Liver (tissue), 9 donors: ENCODE measurements around the gene GALNT9. TPM values are rescaled to one million over a fixed set of nuclear protein-coding genes. Genes with fewer than 3 reads are reported as not detected.

Source experiments
- DNase-seq: peaks from one replicate; pipeline ENCODE4 v3.0.0-alpha.2; 2017; ENCODE audit warnings: low spot score
- H3K27ac ChIP-seq, 2 donors: one replicate each; pipeline ENCODE4 v1.7.0; 2013; ENCODE audit warnings: inconsistent platforms in 2 of 2, low read length in 2 of 2, control low read depth in 1 of 2, low read depth in 1 of 2, mild to moderate bottlenecking in 1 of 2
- H3K27me3 ChIP-seq, 4 donors: one replicate each; pipeline versions ENCODE4 v1.6.1 to v1.7.0; 2013; ENCODE audit warnings: low read length in 3 of 4, inconsistent platforms in 1 of 4, mild to moderate bottlenecking in 1 of 4, moderate library complexity in 1 of 4; ENCODE audit not compliant: control insufficient read depth in 4 of 4, insufficient read depth in 4 of 4
- H3K36me3 ChIP-seq, 4 donors: one replicate each; pipeline versions ENCODE4 v1.6.1 to v1.7.0; 2013; ENCODE audit warnings: low read length in 3 of 4, mild to moderate bottlenecking in 3 of 4, low read depth in 1 of 4, moderate library complexity in 1 of 4; ENCODE audit not compliant: control insufficient read depth in 4 of 4, insufficient read depth in 3 of 4
- H3K4me1 ChIP-seq, 4 donors: one replicate each; pipeline versions ENCODE4 v1.6.1 to v1.7.0; 2013; ENCODE audit warnings: low read length in 3 of 4, mild to moderate bottlenecking in 3 of 4, moderate library complexity in 1 of 4; ENCODE audit not compliant: control insufficient read depth in 4 of 4, insufficient read depth in 4 of 4
- H3K4me3 ChIP-seq, 3 donors: one replicate each; pipeline versions ENCODE4 v1.6.1 to v1.7.0; 2013; ENCODE audit warnings: low read length in 3 of 3, control low read depth in 1 of 3, low read depth in 1 of 3, mild to moderate bottlenecking in 1 of 3
- H3K9ac ChIP-seq, 2 donors: one replicate each; pipeline ENCODE4 v1.7.0; 2013; ENCODE audit warnings: low read length in 2 of 2, mild to moderate bottlenecking in 2 of 2, moderate library complexity in 2 of 2, control low read depth in 1 of 2, low read depth in 1 of 2
- H3K9me3 ChIP-seq, 4 donors: one replicate each; pipeline versions ENCODE4 v1.6.1 to v1.7.0; 2013; ENCODE audit warnings: low read length in 3 of 4; ENCODE audit not compliant: control insufficient read depth in 4 of 4
- ATF3 ChIP-seq: IDR thresholded peaks from 2 replicates; pipeline ENCODE4 v1.6.1; 2016; ENCODE audit warnings: antibody characterized with exemption
- EGR1 ChIP-seq, 2 donors: IDR thresholded peaks; 2 replicates each; pipeline ENCODE4 v1.6.1; 2016 to 2018; ENCODE audit warnings: antibody characterized with exemption in 2 of 2, low read depth in 2 of 2
- FOXA1 ChIP-seq: IDR thresholded peaks from 2 replicates; pipeline ENCODE4 v1.6.1; 2016; ENCODE audit warnings: antibody characterized with exemption
- FOXA2 ChIP-seq: IDR thresholded peaks from 2 replicates; pipeline ENCODE4 v1.6.1; 2016; ENCODE audit warnings: antibody characterized with exemption
- HNF4A ChIP-seq, 2 donors: conservative IDR thresholded peaks; 2 replicates each; pipeline ENCODE4 v1.6.1; 2016; ENCODE audit warnings: antibody characterized with exemption in 2 of 2, mild to moderate bottlenecking in 2 of 2
- HNF4G ChIP-seq: IDR thresholded peaks from 2 replicates; pipeline ENCODE4 v1.6.1; 2016; ENCODE audit warnings: antibody characterized with exemption
- JUND ChIP-seq, 2 donors: IDR thresholded peaks; 2 replicates each; pipeline ENCODE4 v1.6.1; 2016; ENCODE audit warnings: antibody characterized with exemption in 2 of 2
- MAX ChIP-seq: IDR thresholded peaks from 2 replicates; pipeline ENCODE4 v1.6.1; 2016; ENCODE audit warnings: antibody characterized with exemption
- NR2F2 ChIP-seq: IDR thresholded peaks from 2 replicates; pipeline ENCODE4 v1.6.1; 2016; ENCODE audit warnings: antibody characterized with exemption
- REST ChIP-seq: IDR thresholded peaks from 2 replicates; pipeline ENCODE4 v1.6.1; 2016; ENCODE audit warnings: antibody characterized with exemption, mild to moderate bottlenecking
- RXRA ChIP-seq, 2 donors: IDR thresholded peaks; 2 replicates each; pipeline ENCODE4 v1.6.1; 2017 to 2018; ENCODE audit warnings: antibody characterized with exemption in 2 of 2, mild to moderate bottlenecking in 1 of 2
- SP1 ChIP-seq: IDR thresholded peaks from 2 replicates; pipeline ENCODE4 v1.6.1; 2018; ENCODE audit warnings: antibody characterized with exemption, mild to moderate bottlenecking
- TAF1 ChIP-seq: conservative IDR thresholded peaks from 2 replicates; pipeline ENCODE4 v1.6.1; 2016; ENCODE audit warnings: antibody characterized with exemption, mild to moderate bottlenecking
- ZBTB33 ChIP-seq: IDR thresholded peaks from 2 replicates; pipeline ENCODE4 v1.6.1; 2016; ENCODE audit warnings: antibody characterized with exemption
- WGBS: extraction: QIAGEN DNeasy Blood & Tissue Kit; methylation state at CpG from one replicate; pipeline ENCODE4 v1.1.7; 2013; 5-methylcytosine and 5-hydroxymethylcytosine counted together
- polyA plus RNA-seq, 2 donors: library from polyadenylated mRNA; stranded (reverse) in 1 of 2; unstranded in 1 of 2; fragments of 200-250 nt in 1 of 2; fragments of >200 nt in 1 of 2; fragmentation: Nextera tagmentation in 1 of 2; extraction: Ambion mirVana in 1 of 2; gene quantifications; one replicate each; pipeline versions ENCODE4 v1.2.1 to v1.2.3, GENCODE V29; 2013 to 2015
- total RNA-seq, 2 donors: library from RNA; depleted of rRNA; stranded (reverse); fragments of >200 nt; gene quantifications; one replicate each; pipeline ENCODE4 v1.2.3, GENCODE V29; 2014
- donor health status: healthy.
- donor health status: healthy.
- donor health status: healthy.
- donor health status: healthy.
- donor health status: healthy.

The GALNT9 gene
- total and polyA plus RNA-seq, 4 donors = 0.05 to 0.25 (median 0.09) TPM; not detected in 1

GRCh38 chr12:132213359-132214160, 115.8 kb downstream of the GALNT9 start:
- 79% methylated on average over 26 of the region's 26 CpGs for WGBS
- no peak for TF ChIP-seq REST
- TF ChIP-seq MAX = no peak
- no peak for TF ChIP-seq ATF3
- TF ChIP-seq FOXA1 = no peak
- no peak for TF ChIP-seq SP1
- TF ChIP-seq RXRA (IDR thresholded peaks at IDR 0.05) = no peak
- TF ChIP-seq JUND (IDR thresholded peaks at IDR 0.05) = no peak
- no peak for TF ChIP-seq HNF4A (conservative IDR thresholded peaks at IDR 0.05)
- no peak for TF ChIP-seq ZBTB33
- no peak for TF ChIP-seq FOXA2
- TF ChIP-seq TAF1 = no peak
- TF ChIP-seq EGR1 (IDR thresholded peaks at IDR 0.05; ENCODE audit: low read depth in 2 of 2) = no peak
- TF ChIP-seq NR2F2 = no peak
- peaks cover 0 to 2% (median 0%) of the 10 kb centered on the region in 4 donors for H3K9me3 ChIP-seq
- no peak overlapping the region for H3K9ac ChIP-seq
- H3K4me3 ChIP-seq = no peak overlapping the region
- H3K27me3 ChIP-seq = no peaks in the 10 kb centered on the region
- no peak overlapping the region for H3K27ac ChIP-seq
- H3K36me3 ChIP-seq = no peaks in the 10 kb centered on the region
- no peak for DNase-seq
- H3K4me1 ChIP-seq = no peaks in the 10 kb centered on the region

GRCh38 chr12:132211816-132212215, 117.6 kb downstream of the GALNT9 start:
- Histone ChIP-seq H3K36me3 (no peaks in the 10 kb centered on the region), H3K9ac (no peak overlapping the region), H3K27ac (no peak overlapping the region), H3K4me3 (no peak overlapping the region), H3K27me3 (no peaks in the 10 kb centered on the region), H3K4me1 (no peaks in the 10 kb centered on the region), H3K9me3 (peaks cover 0 to 3% (median 0%) of the 10 kb centered on the region in 4 donors)
- WGBS = 89% methylated on average over 17 of the region's 17 CpGs
- DNase-seq = no peak
- no peak for TF ChIP-seq MAX
- no peak for TF ChIP-seq HNF4G
- no peak for TF ChIP-seq RXRA (IDR thresholded peaks at IDR 0.05)
- no peak for TF ChIP-seq REST
- TF ChIP-seq SP1 = no peak
